SK-N-SH (cell line): ENCODE data around the gene NPIPA1.
"Not testable (repeated sequence)": the region's sequence is repeated elsewhere in the genome, so short reads cannot be mapped to it uniquely, and the experiment has no call there.

ENCODE experiments used
- MEF2A ChIP-seq: IDR thresholded peaks from 2 replicates; pipeline ENCODE4 v1.4.0; 2012; ENCODE audit warnings: low read depth, borderline replicate concordance
- MXI1 ChIP-seq: IDR thresholded peaks from 2 replicates; pipeline ENCODE4 v1.6.1; 2012; ENCODE audit warnings: mild to moderate bottlenecking, low read depth, low read length, improper control_type of control experiment
- RCOR1 ChIP-seq: fragments of 150-350 bp; IDR thresholded peaks from 2 replicates; pipeline ENCODE4 v1.6.1; 2017; ENCODE audit warnings: antibody characterized with exemption, low read length
- TF ChIP-seq, protein P1 (sequence below): fragments of 200-600 bp; sonication (generic); IDR thresholded peaks from 2 replicates; pipeline ENCODE4 v1.6.1; 2017; ENCODE audit warnings: antibody characterized with exemption, mild to moderate bottlenecking, moderate library complexity

GRCh38 chr16:14910833-14911629, 26.2 kb upstream of the NPIPA1 start:
- not testable (repeated sequence) for TF ChIP-seq MEF2A, MXI1, RCOR1
- TF ChIP-seq, protein P1, sequence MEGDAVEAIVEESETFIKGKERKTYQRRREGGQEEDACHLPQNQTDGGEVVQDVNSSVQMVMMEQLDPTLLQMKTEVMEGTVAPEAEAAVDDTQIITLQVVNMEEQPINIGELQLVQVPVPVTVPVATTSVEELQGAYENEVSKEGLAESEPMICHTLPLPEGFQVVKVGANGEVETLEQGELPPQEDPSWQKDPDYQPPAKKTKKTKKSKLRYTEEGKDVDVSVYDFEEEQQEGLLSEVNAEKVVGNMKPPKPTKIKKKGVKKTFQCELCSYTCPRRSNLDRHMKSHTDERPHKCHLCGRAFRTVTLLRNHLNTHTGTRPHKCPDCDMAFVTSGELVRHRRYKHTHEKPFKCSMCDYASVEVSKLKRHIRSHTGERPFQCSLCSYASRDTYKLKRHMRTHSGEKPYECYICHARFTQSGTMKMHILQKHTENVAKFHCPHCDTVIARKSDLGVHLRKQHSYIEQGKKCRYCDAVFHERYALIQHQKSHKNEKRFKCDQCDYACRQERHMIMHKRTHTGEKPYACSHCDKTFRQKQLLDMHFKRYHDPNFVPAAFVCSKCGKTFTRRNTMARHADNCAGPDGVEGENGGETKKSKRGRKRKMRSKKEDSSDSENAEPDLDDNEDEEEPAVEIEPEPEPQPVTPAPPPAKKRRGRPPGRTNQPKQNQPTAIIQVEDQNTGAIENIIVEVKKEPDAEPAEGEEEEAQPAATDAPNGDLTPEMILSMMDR, result not testable (repeated sequence)
